ENCODE data around the gene CADPS. TPM values are rescaled to one million over a fixed set of nuclear protein-coding genes. Genes with fewer than 3 reads are reported as not detected.

Gene CADPS
- polyA plus RNA-seq, 1 of the 3 experiments (the other 2 are of a cell fraction) = 5.8 TPM

- Histone ChIP-seq H3K27ac (ENCODE audit: low read depth in 2 of 2, low read length in 1 of 2) (no peak overlapping the region), H3K27me3 (ENCODE audit: insufficient read depth) (peaks cover 59% of the 10 kb centered on the region), H2AFZ (ENCODE audit: low read depth) (no peak overlapping the region), H4K20me1 (ENCODE audit: insufficient read depth) (no peaks in the 10 kb centered on the region), H3K4me3 (ENCODE audit: low read depth in 2 of 2, low read length in 1 of 2) (no peak overlapping the region), H3K79me2 (ENCODE audit: insufficient read depth) (no peaks in the 10 kb centered on the region), H3K4me2 (no peak overlapping the region), H3K4me1 (ENCODE audit: control insufficient read depth in 1 of 2, insufficient read depth in 2 of 2, low read depth in 1 of 2, low read length in 1 of 2) (peaks cover 0 to 5% of the 10 kb centered on the region in 2 experiments; a peak in 1 of 4 replicates), H3K9me2 (no peaks in the 10 kb centered on the region), H3K9me3 (no peaks in the 10 kb centered on the region), H3F3A (replicated peaks; ENCODE audit: insufficient read depth) (no peaks in the 10 kb centered on the region), H3K36me3 (replicated peaks in 1 of 2; ENCODE audit: control insufficient read depth in 1 of 2, insufficient read depth in 2 of 2, low read length in 1 of 2) (no peaks in the 10 kb centered on the region), H3K9ac (no peak overlapping the region)
- CTCF ChIA-PET = interaction anchor here (1.1 to 2.3 kb wide), 4 partner anchors 14 to 191 kb away, joined by 4 to 8 read pairs (median 6); no protein-coding TSS in a partner anchor
- WGBS (ENCODE audit: low lambda C conversion rate) = 13% methylated on average over 17 of the region's 25 CpGs
- no peak for TF ChIP-seq SIN3A (IDR thresholded peaks at IDR 0.05; ENCODE audit: borderline replicate concordance, low read depth, low read length)
- no peak for TF ChIP-seq USF1 (IDR thresholded peaks at IDR 0.05; ENCODE audit: borderline replicate concordance, low read depth)
- TF ChIP-seq SMC3 (IDR thresholded peaks at IDR 0.05; ENCODE audit: low read depth, low read length) = no peak
- TF ChIP-seq NRF1 (IDR thresholded peaks at IDR 0.05; ENCODE audit: low read depth, low read length) = no peak
- TF ChIP-seq RAD21 (IDR thresholded peaks at IDR 0.05; ENCODE audit: low read length) = no peak
- TF ChIP-seq RXRA (IDR thresholded peaks at IDR 0.05; ENCODE audit: borderline replicate concordance, low read depth) = no peak
- TF ChIP-seq MAX (IDR thresholded peaks at IDR 0.05; ENCODE audit: low read depth) = no peak
- TF ChIP-seq FOXM1 (IDR thresholded peaks at IDR 0.05; ENCODE audit: low read depth) = no peak
- TF ChIP-seq JUND (IDR thresholded peaks at IDR 0.05) = no peak
- no peak for TF ChIP-seq PBX3 (IDR thresholded peaks at IDR 0.05)
- no peak for TF ChIP-seq REST (IDR thresholded peaks at IDR 0.05; ENCODE audit: low read depth, low read length)
- no peak for TF ChIP-seq USF2 (IDR thresholded peaks at IDR 0.05; ENCODE audit: borderline replicate concordance, low read depth, low read length)
- no peak for TF ChIP-seq TEAD4 (IDR thresholded peaks at IDR 0.05; ENCODE audit: borderline replicate concordance, insufficient read depth)
- DNase-seq = peak; percentile 10
- POLR2A ChIA-PET = no interaction called here
Measured at GRCh38 chr3:62367763-62368195, 507.4 kb downstream of the CADPS start.

All from SK-N-SH (cell line).